Measurements from ENCODE around the gene HMCN2. TPM values are rescaled to one million over a fixed set of nuclear protein-coding genes. Genes with fewer than 3 reads are reported as not detected.

Gene HMCN2
- total RNA-seq, 1 donor from 2014 or later, result 7.8 TPM

GRCh38 chr9:130380920-130381469 lies 115.4 kb downstream of the HMCN2 start:
- H3K27me3 ChIP-seq, result no peaks in the 10 kb centered on the region
- ATAC-seq (no peak), DNase-seq (no peak)
- TF ChIP-seq CTCF (IDR thresholded peaks at IDR 0.05), result no peak
- H3K27ac ChIP-seq, result no peak overlapping the region
- H3K36me3 ChIP-seq, result no peaks in the 10 kb centered on the region
- H3K9me3 ChIP-seq, result no peaks in the 10 kb centered on the region
- no peaks in the 10 kb centered on the region for H3K4me1 ChIP-seq
- intact Hi-C loops (cut with DNase I), result no loop called here
- H3K4me3 ChIP-seq, result no peak overlapping the region

GRCh38 chr9:130381660-130382059 lies 116.1 kb downstream of the HMCN2 start:
- Histone ChIP-seq H3K9me3 (no peaks in the 10 kb centered on the region), H3K4me1 (no peaks in the 10 kb centered on the region), H3K4me3 (no peak overlapping the region), H3K27me3 (no peaks in the 10 kb centered on the region), H3K27ac (no peak overlapping the region), H3K36me3 (no peaks in the 10 kb centered on the region)
- no peak for TF ChIP-seq CTCF (IDR thresholded peaks at IDR 0.05)
- ATAC-seq (no peak), DNase-seq (no peak)
- intact Hi-C loops (cut with DNase I), result no loop called here

- H3K27ac ChIP-seq, result no peak overlapping the region
- intact Hi-C loops (cut with DNase I), result no loop called here
- no peaks in the 10 kb centered on the region for H3K27me3 ChIP-seq
- no peaks in the 10 kb centered on the region for H3K36me3 ChIP-seq
- DNase-seq, result no peak
- no peak for ATAC-seq
- H3K4me3 ChIP-seq, result no peak overlapping the region
- no peaks in the 10 kb centered on the region for H3K9me3 ChIP-seq
- H3K4me1 ChIP-seq, result no peaks in the 10 kb centered on the region
- no peak for TF ChIP-seq CTCF (IDR thresholded peaks at IDR 0.05)
Measured at GRCh38 chr9:130382096-130382495, 116.5 kb downstream of the HMCN2 start.

GRCh38 chr9:130382636-130383349 lies 117.2 kb downstream of the HMCN2 start:
- no peak for DNase-seq
- intact Hi-C loops (cut with DNase I), result no loop called here
- Histone ChIP-seq H3K36me3 (no peaks in the 10 kb centered on the region), H3K27ac (no peak overlapping the region), H3K9me3 (no peaks in the 10 kb centered on the region), H3K27me3 (no peaks in the 10 kb centered on the region), H3K4me3 (no peak overlapping the region), H3K4me1 (no peaks in the 10 kb centered on the region)
- ATAC-seq, result no peak
- TF ChIP-seq CTCF (IDR thresholded peaks at IDR 0.05), result no peak

GRCh38 chr9:130383350-130383715 lies 117.8 kb downstream of the HMCN2 start:
- intact Hi-C loops (cut with DNase I), result no loop called here

More at GRCh38 chr9:130383350-130383715, 117.8 kb downstream of the HMCN2 start:
- TF ChIP-seq CTCF (IDR thresholded peaks at IDR 0.05), result no peak
- H3K9me3 ChIP-seq, result no peaks in the 10 kb centered on the region
- no peak overlapping the region for H3K27ac ChIP-seq
- no peaks in the 10 kb centered on the region for H3K27me3 ChIP-seq
- H3K4me3 ChIP-seq, result no peak overlapping the region
- DNase-seq (no peak), ATAC-seq (no peak)
- no peaks in the 10 kb centered on the region for H3K36me3 ChIP-seq
- no peaks in the 10 kb centered on the region for H3K4me1 ChIP-seq
